Hippocampal formation (tissue), 2 donors: ENCODE measurements around the gene TBL1X.
"Not testable (repeated sequence)": the region's sequence is repeated elsewhere in the genome, so short reads cannot be mapped to it uniquely, and the experiment has no call there.

ENCODE experiments used
- DNase-seq, 2 donors: peaks; one replicate each; lab custom pipeline; 2025; lab: John Stamatoyannopoulos, UW

The TBL1X gene

DNA sequence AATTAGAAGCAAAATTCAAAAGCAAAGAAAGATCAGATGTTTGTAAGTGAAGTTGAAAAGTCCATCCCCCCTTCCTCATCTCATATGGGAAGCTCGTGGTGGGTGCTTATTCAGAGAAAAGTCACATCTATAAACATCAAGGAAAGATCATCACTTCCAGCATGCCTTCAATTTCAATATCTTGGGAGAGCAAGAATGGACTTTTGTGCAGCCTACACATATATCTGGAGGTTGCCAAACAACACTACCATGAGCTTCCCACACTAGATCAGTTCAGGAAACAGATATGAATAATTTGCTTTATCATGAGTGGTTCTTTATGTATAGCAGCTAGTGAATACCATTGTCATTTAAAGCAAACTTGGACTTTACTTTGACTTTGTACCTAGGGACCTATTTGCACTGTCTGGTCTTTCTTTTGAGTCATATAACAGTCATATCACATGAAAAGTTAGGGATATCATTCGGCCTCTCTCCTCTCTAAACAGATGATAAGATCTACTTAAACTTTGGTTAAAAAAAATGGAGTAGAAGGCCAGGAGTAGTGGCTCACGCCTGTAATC is 5.6 kb upstream of the TBL1X start:
- DNase-seq, result no peak

DNA sequence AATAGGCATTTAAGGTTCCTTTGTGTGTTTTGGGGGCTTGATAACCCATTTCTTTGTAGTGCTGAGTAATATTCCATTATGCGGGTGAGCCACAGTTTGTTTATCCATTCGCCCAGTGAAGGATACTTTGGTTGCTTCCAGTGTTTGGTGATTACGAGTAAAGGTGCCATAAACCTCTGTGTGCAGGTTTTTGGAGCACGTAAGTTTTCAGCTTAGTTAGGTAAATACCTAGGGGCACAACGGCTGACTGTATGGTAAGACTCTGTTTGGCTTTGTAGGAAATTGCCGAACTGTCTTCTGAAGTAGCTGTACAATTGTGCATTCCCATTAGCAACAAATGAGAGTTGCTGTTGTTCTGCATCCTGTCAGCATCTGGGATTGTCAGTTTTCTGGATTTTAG is 3.8 kb upstream of the TBL1X start:
- DNase-seq, result no peak

DNA sequence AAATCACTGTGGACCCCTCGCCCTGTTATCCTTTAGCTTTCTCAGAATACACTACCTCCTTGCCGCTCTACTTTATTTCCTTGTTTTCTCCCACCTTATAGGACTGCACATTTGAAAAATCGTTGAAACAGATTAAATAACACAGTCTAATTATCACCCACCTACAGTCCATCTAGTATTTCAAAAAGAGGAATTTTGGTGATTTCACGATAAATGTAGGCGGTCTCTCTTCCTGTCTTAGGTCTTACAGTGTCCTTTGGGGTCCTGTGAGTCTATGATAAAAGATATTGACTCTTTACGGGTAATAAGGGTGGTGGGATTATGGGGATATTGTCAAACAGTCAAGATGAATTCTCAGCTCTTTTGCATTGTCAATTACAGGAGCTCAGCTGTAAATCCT is 2.4 kb upstream of the TBL1X start:
- no peak for DNase-seq

DNA sequence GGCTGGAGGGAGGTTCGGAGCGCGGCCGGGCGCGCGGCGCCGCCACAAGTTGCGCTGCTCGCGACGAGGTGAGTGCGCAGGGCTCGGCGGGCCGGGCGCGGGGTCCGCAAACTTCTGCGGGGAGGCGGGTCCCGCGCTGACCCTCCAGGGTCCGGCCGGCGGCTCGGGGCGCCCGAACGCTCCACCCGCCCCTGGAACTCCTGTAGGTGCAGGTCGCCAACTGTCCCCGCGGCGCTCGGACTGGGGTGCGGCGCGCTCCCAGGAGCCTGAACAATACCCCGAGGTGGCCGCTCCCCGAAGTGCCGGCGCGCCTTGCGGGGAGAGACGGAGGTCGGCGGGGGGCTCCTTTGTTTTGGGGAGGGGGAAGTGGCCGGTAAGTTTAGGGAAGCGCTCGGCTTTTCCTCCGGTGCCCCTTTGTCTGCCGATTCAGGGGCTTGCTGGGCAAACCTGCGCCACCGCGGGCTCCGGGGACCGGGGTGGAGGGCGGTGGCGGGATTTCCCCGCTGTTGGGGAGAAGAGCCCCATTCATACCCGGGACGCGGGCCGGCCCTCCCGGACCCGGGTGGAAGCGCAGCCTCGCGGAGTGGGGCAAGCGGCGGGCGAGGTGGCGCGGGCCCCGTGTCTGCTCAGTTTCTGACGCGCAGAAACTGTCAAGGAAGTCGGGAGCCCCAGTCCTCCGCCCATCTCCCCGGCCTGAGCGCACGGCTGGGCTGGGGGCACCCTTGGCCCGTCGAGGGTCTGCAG is 694 bp downstream of the TBL1X start:
- peak in 1 of 2 donors; percentile 2 for DNase-seq

DNA sequence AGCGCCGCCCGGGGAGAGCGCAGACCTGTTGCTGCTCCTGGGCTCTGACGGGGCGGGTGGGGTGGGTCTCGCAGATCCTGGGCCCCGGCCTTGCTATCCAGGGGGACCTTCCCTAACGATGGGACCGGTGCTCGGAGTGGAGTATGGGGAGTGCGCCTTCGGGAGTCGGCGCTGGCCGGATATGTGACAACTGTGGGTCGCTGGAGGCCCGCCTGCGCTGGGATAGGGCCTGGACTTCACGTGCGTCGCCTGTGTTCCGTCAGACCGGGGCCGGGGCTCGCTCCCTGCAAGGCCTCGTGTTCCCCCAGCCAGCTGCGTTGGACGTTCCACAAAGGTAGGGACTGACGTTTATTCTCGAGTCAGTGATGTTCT is 1.3 kb downstream of the TBL1X start:
- DNase-seq, result peak in 1 of 2 donors; percentile 3

DNA sequence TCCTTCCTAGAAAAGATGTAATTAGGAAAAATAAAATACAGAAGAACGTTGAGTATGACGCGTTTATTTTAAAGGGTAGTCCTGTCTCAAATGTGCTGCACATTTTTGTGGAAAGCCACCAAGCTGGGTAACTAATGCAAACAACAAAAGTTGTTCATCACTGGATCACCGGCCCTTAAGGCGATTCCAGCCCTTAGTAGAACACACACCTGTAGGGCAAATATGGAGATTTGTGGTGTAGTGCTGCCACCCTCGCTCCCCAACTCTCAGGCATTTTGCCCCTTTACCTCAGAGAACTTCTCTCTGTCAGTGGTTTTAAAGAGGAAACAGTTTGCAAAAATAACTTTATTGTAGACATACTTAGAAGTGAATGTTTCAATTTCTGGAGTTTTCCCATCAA is 1.9 kb downstream of the TBL1X start:
- DNase-seq, result no peak

DNA sequence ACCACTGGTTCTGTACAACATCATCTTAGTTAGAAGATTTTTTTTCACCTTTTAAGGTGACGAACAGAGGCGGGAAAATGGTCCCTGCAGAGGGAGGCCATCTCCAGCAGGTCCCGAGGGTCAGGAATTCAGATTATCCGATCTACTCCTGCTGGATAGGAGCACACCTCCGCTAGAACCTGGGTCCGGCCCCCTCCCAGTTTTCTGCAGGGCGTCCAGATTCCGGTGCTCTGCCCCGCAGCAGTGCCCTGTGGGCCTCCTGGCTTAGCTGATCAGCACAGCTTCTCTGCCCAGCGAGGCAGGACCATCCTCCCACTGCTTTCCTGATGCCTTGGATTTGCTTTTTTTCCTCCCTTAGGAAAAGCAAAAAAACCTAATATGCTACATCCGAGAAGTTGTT is 2.3 kb downstream of the TBL1X start:
- DNase-seq, result no peak

DNA sequence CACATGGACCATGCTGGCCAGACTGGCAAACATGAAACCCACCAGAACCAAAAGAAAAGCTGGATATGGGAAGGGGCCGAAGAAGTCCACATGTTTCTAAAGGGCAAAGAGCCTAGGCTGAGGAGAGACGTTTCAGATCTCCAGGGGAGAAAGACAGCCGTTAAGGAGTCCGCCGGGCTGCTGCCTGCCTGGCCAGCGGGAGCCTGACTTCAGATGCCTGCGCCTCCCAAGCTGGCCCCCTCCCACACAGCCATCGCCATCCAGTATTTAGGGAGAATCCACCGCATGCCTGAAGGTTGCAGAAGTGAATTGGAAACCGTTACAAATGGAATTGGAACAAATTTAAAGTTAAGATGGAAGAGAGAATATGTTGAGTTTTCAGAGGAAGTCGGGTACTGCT is 2.9 kb downstream of the TBL1X start:
- DNase-seq, result no peak

DNA sequence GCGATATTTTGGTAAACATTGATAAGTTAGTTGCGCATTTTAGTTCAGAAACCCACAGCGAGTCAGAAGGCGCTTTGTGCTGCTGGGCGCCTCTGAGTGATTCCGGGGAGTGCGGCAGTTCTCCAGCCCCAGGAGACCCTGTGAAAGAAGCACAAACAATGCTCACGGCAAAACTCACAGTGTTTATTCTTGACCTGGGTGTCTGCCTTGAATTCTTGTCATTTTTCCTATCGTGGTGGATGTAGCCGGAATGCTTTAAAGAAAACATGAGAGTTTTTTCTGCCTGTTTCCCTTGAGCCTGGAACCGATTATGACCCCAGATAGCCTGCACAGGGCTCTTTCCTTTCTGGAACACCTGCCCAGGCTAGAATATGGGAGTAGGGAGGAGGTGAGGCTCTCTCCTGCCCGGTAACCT is 6.7 kb downstream of the TBL1X start:
- no peak for DNase-seq

DNA sequence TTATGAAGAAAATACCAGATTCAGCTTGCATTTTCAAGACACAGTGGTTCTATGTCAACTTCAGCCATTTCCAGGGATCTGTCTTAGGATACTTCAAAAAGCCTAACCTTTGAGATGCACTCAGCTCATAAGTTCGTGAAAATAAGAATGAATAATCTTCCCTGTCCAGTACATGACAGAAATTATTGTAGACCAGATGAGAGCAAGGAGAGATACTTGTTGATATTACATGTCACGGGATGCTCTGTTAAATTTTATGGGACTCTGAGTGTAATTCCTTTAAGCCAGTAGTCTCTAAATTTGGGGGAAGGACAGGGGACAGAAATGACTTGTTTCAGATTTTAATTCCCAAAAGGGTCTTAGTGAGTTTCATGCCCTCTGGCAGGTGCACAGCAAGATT is 8.8 kb downstream of the TBL1X start:
- DNase-seq, result no peak

DNA sequence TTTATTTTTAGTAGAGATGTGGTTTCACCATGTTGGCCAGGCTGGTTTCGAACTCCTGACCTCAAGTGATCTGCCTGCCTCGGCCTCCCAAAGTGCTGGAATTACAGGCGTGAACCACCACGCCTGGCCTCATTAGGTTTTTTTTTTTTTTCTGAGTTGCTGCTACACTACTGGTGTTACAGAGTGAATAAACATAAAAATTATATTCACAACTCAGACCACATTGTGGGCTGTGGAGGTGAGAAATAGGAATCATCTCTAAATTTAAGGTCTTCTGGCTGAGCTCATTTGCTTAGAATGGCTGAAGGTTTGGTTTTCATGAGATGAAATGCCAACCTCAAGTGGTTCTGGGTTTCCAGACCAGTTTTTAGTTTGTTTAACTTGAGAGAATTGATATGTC is 10.6 kb downstream of the TBL1X start:
- not testable (repeated sequence) for DNase-seq

DNA sequence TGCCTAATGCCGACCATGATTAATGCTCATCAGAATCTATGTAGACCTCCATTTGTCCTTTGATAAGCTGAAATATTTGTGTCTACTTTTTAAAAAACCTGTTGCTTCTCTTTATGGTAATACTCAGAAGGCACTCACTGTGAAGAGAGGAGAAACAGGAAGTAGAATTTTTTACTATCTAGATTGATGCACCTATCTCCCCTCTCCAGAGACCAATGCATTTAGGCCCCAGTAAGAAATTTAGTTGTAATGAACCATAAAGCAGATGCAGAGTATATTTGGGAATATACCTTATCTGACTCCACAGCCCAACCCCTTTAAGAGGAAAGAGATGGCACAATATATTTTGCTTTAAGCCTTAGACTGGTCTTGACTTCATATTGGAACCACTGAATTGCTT is 11.1 kb downstream of the TBL1X start:
- no peak for DNase-seq

DNA sequence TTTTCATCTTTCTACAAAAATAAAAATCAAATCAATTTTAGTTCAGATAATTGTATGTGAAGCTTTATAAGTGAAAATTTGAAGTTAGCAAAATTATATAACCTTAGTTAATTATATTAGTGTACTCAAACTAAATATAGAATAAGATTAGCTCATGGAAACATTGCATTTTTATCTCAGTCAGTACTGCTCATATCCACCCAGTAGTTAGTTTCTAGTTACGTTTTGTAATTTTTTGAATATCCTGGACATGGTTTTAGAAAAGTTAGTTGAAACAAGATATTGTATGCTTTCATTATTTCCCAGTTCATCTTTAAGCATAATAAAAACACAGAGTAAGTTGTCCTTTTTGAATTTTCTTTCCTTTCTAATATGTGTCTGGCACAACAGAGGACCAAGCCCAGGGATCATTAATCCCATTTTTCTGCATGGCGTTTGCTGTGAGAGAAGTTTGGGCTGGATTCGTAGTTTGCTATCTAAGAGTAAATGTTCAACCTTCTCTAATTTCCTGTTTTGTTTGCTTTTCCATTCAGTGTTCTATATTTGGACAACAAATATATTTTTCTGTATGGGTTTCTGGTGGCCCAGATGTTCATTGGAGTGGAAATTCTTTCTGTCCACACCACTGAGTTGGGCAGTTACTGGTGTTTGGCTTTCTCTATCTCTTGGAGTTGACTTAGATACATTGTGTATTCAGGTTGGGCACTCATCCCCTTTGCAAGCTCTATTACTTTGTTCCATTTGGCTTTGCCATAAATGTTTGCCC is 12.1 kb downstream of the TBL1X start:
- DNase-seq, result no peak

DNA sequence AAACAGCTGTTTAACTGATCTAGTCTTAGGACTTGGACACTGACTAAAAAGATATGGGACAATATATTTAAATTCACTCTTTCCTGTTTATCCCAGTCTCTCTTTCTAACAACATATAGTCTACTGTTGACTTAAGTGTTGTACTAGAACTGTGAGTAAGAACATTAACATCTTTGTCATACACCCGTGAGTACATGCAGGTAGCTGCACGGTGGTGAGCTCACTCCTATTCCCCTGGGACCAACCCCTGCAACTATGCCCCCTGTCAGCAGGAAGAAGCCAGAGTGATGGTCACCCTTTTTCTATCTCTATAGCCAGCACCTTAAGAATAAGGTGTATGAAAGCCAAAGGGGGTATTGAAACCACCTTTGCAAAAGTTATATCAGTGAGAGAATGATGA is 17.6 kb downstream of the TBL1X start:
- DNase-seq, result no peak

DNA sequence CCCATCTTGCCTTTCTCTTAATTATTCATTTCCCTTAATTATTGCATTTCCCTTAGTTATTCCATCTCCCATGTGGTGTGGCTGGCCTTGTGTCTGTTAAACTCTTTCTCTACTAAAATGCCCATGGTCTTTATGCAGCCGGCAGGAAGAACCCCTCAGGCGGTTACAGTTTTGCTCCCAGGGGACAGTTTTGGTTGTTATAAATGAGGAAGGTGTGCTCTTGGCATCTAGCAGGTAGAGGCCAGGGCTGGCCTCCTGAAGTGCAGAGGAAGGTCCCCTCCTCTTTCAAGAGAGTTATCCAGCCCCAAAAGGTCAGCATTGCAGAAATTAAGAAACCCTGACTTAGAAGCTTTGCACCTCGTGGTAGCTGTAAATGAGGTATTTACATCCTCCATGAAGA is 18.0 kb downstream of the TBL1X start:
- no peak for DNase-seq

DNA sequence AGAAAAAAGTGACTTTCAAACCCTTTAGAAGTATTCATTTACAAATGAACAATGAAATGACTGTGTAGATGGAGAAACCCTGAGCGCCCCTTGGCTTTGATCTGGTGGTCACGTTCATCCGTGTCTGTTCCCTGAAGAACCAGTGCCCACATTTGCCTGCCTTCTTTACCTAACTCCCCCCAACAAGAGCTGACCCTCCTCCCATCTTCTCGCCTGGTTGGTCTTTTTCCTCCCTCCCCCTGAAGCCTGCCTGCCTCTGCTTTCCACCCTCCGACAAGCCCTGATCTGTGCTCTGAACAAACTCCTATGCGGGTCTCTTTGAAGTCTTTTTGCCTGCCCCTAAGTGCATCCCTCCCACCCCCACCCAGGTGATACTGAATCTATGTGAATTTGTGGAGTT is 18.5 kb downstream of the TBL1X start:
- DNase-seq, result no peak

DNA sequence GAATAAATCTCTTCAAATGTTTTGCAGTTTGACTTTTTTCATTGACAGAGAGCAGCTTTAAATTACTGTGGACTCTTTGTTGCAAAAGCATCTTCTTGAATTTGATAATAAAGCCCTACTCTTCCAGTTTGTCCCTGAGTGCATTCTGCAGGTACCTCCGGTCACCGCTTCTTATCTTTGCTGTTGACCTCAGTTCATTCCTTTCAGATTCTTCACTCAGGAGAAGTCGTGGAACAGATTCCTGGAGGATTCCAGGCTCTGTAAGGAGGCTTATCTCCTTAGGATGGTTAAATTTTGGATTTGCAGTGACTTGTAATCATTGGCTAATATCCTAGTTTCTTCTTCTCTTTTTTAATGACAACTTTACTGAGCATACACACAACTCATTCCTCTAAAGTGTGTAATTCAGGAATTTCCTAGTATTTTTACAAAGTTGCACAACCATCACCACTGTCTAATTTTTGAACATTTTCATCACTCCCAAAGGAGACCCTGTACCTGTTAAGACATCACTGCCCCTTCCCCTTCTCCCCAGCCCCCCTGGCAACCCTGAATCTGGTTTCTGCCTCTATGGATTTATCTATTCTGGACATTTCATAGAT is 22.0 kb downstream of the TBL1X start:
- DNase-seq, result no peak

DNA sequence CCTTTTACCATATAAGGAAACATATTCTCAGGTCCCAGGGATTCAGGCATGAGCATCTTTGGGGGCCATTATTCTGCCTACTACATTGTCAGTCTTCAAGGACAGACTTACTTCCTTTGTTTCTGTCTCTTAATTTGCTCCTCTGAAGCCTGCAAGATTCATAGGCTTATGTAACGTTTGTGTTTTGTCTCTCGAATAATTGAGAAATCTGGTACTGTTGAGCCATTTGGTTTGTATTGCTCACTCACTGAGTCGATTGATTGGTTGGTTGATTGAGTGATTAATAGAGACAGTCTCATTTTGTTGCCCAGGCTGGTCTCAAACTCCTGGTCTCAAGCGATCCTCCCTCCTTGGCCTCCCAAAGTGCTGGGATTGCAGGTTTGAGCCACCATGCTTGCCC is 23.7 kb downstream of the TBL1X start:
- DNase-seq, result no peak

DNA sequence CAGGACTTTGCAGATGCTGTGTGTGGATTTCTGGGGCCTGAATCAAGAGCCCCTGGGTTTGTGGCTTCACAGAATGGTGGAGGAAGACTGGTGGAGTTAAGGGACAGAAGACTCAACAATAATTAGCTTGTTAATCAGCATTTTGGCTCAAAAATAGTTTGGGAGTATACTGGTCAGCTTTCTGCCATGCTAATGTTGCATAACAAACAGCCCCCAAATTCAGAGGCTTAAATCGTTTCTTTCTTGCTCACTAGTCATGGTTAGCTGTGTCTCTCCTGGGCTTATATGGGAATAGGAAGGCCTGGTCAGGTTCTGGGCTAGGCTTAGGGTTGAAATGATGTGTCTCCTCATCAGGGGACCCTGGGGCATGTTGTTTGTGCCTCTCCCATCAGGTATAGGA is 24.4 kb downstream of the TBL1X start:
- DNase-seq, result no peak

DNA sequence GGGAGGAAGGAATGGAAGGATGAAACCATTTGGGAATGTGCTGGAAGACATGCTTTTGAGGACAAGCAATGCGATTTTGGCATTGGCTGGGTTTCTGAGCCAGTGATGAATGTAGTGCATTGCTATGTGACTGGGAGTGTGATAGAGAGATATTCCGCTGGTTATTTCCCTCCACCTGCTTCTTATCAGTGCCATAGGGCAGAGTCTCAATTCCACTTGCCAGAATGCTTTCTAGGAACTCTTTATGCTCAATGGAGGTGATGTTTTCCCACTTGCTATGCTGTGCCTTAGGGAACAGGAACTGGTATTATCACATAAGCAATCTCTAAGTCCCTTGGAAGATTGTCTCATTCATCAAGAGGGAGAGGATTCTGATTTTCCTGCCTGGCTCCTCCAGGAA is 28.0 kb downstream of the TBL1X start:
- DNase-seq, result no peak

DNA sequence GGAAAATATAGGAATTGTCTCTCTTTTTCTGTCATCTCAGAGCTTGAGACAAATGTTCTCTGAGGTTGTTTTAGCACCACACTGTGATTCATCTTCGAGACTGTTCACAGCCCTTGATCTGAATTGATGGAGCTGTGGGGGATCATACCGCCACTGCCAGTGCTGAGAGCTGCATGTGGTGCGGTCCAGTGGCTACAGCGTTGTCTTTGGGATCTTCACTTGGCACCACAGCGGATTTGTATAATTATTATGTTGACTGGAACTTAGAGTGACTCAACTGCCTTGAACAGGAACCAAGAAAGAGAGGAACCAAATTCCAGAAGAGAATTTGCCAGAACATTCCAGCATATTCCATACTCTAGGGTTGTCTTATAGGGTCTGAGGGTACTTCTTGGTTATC is 29.1 kb downstream of the TBL1X start:
- DNase-seq, result no peak

DNA sequence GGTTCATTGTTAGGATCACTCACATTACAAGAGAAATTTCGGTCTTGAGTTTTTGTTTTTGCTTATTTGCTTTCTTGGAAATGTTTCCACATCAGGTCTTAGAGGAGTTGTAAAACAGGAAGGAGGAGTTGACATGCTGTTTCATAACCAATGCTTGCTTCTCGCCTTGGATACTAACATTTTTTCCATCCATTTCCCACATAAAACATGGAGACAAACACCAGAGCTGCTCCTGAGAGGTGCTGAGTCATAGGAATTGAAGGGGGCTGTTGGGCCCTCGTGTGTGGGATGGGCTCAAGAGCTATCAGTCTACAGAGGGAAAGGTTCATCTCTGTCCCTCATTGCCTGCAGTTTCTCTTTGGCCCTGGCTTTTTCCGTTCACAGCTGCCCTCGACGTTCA is 29.9 kb downstream of the TBL1X start:
- no peak for DNase-seq

DNA sequence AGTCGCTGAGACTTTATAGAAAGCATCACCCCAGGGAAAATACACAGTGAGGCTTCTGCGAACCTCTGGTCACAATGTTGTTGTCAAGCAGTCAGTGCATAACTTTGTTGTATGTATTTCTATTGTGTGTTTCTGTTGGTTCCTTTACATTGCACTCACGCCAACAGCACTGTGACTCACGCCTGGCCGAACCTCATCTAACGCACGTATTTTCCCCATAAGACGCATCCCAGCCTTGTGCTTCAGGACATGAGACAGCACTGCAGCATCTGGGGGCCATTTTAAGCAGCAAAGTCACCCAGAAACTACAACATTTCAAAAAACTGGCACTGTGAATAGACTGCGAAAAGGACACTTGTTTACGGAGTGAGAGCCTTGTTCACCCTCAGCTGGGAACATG is 30.6 kb downstream of the TBL1X start:
- DNase-seq, result no peak
